ENCODE measurements around the gene SERPINA12. TPM values are rescaled to one million over a fixed set of nuclear protein-coding genes. Genes with fewer than 3 reads are reported as not detected.

Gene SERPINA12
- total and polyA plus RNA-seq, 4 donors, result 0.28 TPM; not detected in 3

GRCh38 chr14:94540031-94540794, 30.9 kb upstream of the SERPINA12 start:
- TF ChIP-seq HNF4A (conservative IDR thresholded peaks at IDR 0.05), result no peak
- no peak for TF ChIP-seq FOXA2 (IDR thresholded peaks at IDR 0.05)
- TF ChIP-seq RAD21 (IDR thresholded peaks at IDR 0.05), result peak in 1 of 2 donors; percentile 37
- TF ChIP-seq, protein P1, sequence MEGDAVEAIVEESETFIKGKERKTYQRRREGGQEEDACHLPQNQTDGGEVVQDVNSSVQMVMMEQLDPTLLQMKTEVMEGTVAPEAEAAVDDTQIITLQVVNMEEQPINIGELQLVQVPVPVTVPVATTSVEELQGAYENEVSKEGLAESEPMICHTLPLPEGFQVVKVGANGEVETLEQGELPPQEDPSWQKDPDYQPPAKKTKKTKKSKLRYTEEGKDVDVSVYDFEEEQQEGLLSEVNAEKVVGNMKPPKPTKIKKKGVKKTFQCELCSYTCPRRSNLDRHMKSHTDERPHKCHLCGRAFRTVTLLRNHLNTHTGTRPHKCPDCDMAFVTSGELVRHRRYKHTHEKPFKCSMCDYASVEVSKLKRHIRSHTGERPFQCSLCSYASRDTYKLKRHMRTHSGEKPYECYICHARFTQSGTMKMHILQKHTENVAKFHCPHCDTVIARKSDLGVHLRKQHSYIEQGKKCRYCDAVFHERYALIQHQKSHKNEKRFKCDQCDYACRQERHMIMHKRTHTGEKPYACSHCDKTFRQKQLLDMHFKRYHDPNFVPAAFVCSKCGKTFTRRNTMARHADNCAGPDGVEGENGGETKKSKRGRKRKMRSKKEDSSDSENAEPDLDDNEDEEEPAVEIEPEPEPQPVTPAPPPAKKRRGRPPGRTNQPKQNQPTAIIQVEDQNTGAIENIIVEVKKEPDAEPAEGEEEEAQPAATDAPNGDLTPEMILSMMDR (IDR thresholded peaks at IDR 0.05; ENCODE audit: low read depth, low read length, missing input control), result no peak
- no peak for TF ChIP-seq NR2F2 (IDR thresholded peaks at IDR 0.05)
- WGBS, result 46% methylated on average over 13 of the region's 13 CpGs
- DNase-seq (ENCODE audit: low spot score), result peak; percentile 30
- Histone ChIP-seq H3K9me3 (ENCODE audit: control insufficient read depth in 4 of 4, low read length in 3 of 4) (no peaks in the 10 kb centered on the region), H3K4me1 (ENCODE audit: control insufficient read depth in 4 of 4, insufficient read depth in 4 of 4, low read length in 3 of 4) (peaks cover 0 to 6% (median 0%) of the 10 kb centered on the region in 4 donors), H3K4me3 (ENCODE audit: low read depth in 1 of 3, low read length in 3 of 3) (no peak overlapping the region), H3K9ac (ENCODE audit: low read depth in 1 of 2, low read length in 2 of 2) (no peak overlapping the region), H3K36me3 (ENCODE audit: control insufficient read depth in 4 of 4, insufficient read depth in 3 of 4, low read depth in 1 of 4, low read length in 3 of 4) (no peaks in the 10 kb centered on the region), H3K27me3 (ENCODE audit: control insufficient read depth in 4 of 4, insufficient read depth in 4 of 4, low read length in 3 of 4) (no peaks in the 10 kb centered on the region), H3K27ac (ENCODE audit: low read depth in 1 of 2, low read length in 2 of 2) (no peak overlapping the region)

- no peak overlapping the region for H3K27ac ChIP-seq (ENCODE audit: low read depth in 1 of 2, low read length in 2 of 2)
- H3K9me3 ChIP-seq (ENCODE audit: control insufficient read depth in 4 of 4, low read length in 3 of 4), result no peaks in the 10 kb centered on the region
- no peak overlapping the region for H3K9ac ChIP-seq (ENCODE audit: low read depth in 1 of 2, low read length in 2 of 2)
- peak; percentile 19 for DNase-seq (ENCODE audit: low spot score)
- H3K36me3 ChIP-seq (ENCODE audit: control insufficient read depth in 4 of 4, insufficient read depth in 3 of 4, low read depth in 1 of 4, low read length in 3 of 4), result no peaks in the 10 kb centered on the region
- H3K4me1 ChIP-seq (ENCODE audit: control insufficient read depth in 4 of 4, insufficient read depth in 4 of 4, low read length in 3 of 4), result peaks cover 0 to 6% (median 0%) of the 10 kb centered on the region in 4 donors
- WGBS, result 84% methylated on average over 7 of the region's 7 CpGs
- no peak overlapping the region for H3K4me3 ChIP-seq (ENCODE audit: low read depth in 1 of 3, low read length in 3 of 3)
- no peaks in the 10 kb centered on the region for H3K27me3 ChIP-seq (ENCODE audit: control insufficient read depth in 4 of 4, insufficient read depth in 4 of 4, low read length in 3 of 4)
- TF ChIP-seq, protein P2, sequence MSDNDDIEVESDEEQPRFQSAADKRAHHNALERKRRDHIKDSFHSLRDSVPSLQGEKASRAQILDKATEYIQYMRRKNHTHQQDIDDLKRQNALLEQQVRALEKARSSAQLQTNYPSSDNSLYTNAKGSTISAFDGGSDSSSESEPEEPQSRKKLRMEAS (IDR thresholded peaks at IDR 0.05), result no peak
- TF ChIP-seq NR2F2 (IDR thresholded peaks at IDR 0.05) (no peak), JUND (IDR thresholded peaks at IDR 0.05) (no peak), SP1 (IDR thresholded peaks at IDR 0.05) (no peak), ATF3 (IDR thresholded peaks at IDR 0.05) (no peak), GABPA (IDR thresholded peaks at IDR 0.05 in 1 of 2, conservative IDR thresholded peaks at IDR 0.05 in 1 of 2) (no peak), FOXA1 (IDR thresholded peaks at IDR 0.05) (no peak)
- TF ChIP-seq, protein P1 (IDR thresholded peaks at IDR 0.05; ENCODE audit: low read depth, low read length, missing input control), result no peak
Measured at GRCh38 chr14:94539181-94539580, 29.9 kb upstream of the SERPINA12 start.
